ENCODE data around the gene RPS27L. TPM values are rescaled to one million over a fixed set of nuclear protein-coding genes. Genes with fewer than 3 reads are reported as not detected.

The RPS27L gene
- total RNA-seq, 4 donors from 2014 or later = 47.8 to 94.9 (median 51.5) TPM

DNA sequence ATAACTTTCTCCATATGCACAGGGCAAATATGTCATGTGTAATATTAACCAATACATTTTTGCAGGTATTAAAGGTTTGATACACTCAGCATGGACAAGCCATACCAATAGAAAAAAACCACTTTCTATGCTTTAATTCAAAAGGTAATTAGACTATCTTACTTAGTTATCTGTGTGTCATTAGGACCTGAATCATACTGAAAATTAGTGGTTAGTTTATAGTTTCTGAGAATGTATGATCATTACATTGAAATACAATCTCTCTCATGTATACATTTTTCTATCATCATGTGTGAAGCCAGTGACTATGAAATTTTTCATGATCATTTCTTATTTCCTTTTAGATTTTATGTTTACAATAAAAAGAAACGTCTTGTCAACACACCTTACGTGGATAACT is 16.3 kb downstream of the RPS27L start:
- Histone ChIP-seq H3K36me3 (peaks cover 6% of the 10 kb centered on the region), H3K27me3 (no peaks in the 10 kb centered on the region), H3K4me1 (peaks cover 2% of the 10 kb centered on the region), H3K27ac (no peak overlapping the region), H3K9me3 (no peaks in the 10 kb centered on the region), H3K4me3 (no peak overlapping the region)
- no peak for DNase-seq (ENCODE audit: low spot score in 2 of 2)
- 93% methylated on average over 2 of the region's 2 CpGs for WGBS
- TF ChIP-seq POLR2A (IDR thresholded peaks at IDR 0.05) (no peak), CTCF (IDR thresholded peaks at IDR 0.05) (no peak), POLR2AphosphoS5 (IDR thresholded peaks at IDR 0.05) (no peak), EP300 (IDR thresholded peaks at IDR 0.05) (no peak)

GRCh38 chr15:63136742-63137141 is 20.5 kb downstream of the RPS27L start:
- Histone ChIP-seq H3K27ac (no peak overlapping the region), H3K36me3 (peaks cover under 1% of the 10 kb centered on the region), H3K27me3 (no peaks in the 10 kb centered on the region), H3K4me1 (peaks cover 18% of the 10 kb centered on the region), H3K4me3 (no peak overlapping the region), H3K9me3 (no peaks in the 10 kb centered on the region)
- WGBS = 70% methylated on average over 2 of the region's 2 CpGs
- DNase-seq (ENCODE audit: low spot score in 2 of 2) = no peak
- TF ChIP-seq POLR2AphosphoS5 (IDR thresholded peaks at IDR 0.05) (no peak), CTCF (IDR thresholded peaks at IDR 0.05) (no peak), POLR2A (IDR thresholded peaks at IDR 0.05) (no peak), EP300 (IDR thresholded peaks at IDR 0.05) (no peak)

DNA sequence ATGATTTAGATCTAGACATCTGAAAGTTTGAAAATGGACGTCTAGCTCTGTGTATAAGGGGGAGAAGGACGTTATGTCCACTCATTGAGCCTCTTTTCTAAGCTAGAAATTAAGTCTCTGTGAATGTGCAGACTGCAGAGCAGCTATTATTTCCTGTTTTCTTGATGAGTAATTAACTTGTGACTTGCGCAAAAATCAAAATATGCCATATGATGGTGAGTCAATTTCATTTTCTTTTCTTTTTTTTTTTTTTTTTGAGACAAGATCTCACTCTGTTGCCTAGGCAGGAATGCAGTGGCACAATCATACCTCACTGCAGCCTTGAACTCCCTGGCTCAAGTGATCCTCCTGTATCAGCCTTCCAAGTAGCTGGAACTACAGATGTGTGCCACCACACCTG is 21.5 kb downstream of the RPS27L start:
- TF ChIP-seq POLR2A (IDR thresholded peaks at IDR 0.05) (no peak), POLR2AphosphoS5 (IDR thresholded peaks at IDR 0.05) (no peak), CTCF (IDR thresholded peaks at IDR 0.05) (no peak), EP300 (IDR thresholded peaks at IDR 0.05) (no peak)
- H3K27me3 ChIP-seq = no peaks in the 10 kb centered on the region
- H3K4me3 ChIP-seq = no peak overlapping the region
- 36% methylated on average over 3 of the region's 3 CpGs for WGBS
- no peak for DNase-seq (ENCODE audit: low spot score in 2 of 2)
- no peaks in the 10 kb centered on the region for H3K9me3 ChIP-seq
- H3K27ac ChIP-seq = peak overlapping the region; percentile 63
- H3K36me3 ChIP-seq = peaks cover 9% of the 10 kb centered on the region
- H3K4me1 ChIP-seq = peaks cover 18% of the 10 kb centered on the region

DNA sequence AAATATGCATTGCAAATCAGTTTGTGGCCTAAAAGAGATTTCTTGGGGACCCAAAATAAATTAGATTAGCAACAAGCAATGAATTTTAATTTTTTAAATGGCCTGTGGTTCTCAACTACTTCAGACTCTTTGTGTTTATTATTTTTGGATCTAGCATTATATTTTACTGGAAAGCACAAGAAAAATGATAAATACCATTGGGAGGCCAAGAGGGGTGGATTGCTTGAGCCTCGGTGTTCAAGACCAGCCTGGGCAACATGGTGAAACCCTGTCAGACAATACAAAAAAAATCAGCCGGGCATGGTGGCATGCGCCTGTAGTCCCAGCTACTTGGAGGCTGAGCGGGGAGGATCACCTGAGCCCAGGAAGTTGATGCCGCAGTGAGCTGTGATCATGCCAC is 22.0 kb downstream of the RPS27L start:
- Histone ChIP-seq H3K27ac (peak overlapping the region; percentile 63), H3K4me3 (no peak overlapping the region), H3K27me3 (no peaks in the 10 kb centered on the region), H3K9me3 (no peaks in the 10 kb centered on the region), H3K36me3 (peaks cover 15% of the 10 kb centered on the region), H3K4me1 (peaks cover 18% of the 10 kb centered on the region)
- no peak for DNase-seq (ENCODE audit: low spot score in 2 of 2)
- no peak for TF ChIP-seq EP300 (IDR thresholded peaks at IDR 0.05)
- no peak for TF ChIP-seq POLR2AphosphoS5 (IDR thresholded peaks at IDR 0.05)
- no peak for TF ChIP-seq CTCF (IDR thresholded peaks at IDR 0.05)
- no peak for TF ChIP-seq POLR2A (IDR thresholded peaks at IDR 0.05)
- WGBS = 90% methylated on average over 5 of the region's 5 CpGs

DNA sequence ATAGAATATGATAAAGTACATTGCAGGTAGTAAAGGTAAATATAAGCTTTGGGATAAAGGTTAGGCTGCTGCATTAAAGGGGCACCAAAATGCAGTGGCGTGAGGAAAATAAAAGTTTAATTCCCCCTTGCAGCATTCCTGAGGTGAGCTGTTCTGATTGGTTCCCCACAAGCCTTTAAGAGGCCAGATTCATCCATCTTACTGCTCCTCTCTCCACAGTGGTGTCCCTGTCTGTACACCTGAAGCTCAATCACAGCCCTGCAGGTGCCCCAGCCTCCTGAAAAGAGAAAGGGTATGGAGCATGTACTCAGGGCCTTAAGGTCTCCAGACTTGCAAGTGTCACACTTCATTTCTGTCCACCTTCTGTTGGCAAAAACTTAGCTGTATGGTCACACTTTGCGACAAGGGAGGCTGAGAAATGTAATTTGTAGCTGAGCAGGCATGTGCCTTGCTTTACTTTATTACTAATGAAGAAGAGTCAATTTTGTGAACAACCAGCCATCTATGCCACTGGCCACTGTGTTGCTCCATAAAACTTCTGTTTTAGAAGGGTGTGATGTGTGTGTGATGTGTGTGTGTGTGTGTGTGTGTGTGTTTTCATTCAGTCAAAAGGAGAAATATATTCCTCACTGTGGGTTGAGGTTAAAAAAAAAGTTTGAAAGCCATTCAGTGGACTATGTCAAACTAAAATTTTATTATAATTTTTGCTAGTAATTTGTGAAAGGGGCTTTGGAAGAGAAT is 22.9 kb downstream of the RPS27L start:
- no peak for DNase-seq (ENCODE audit: low spot score in 2 of 2)
- peak overlapping the region; percentile 63 for H3K27ac ChIP-seq
- no peak for TF ChIP-seq CTCF (IDR thresholded peaks at IDR 0.05)
- H3K36me3 ChIP-seq = peaks cover 21% of the 10 kb centered on the region
- no peaks in the 10 kb centered on the region for H3K9me3 ChIP-seq
- 92% methylated on average over 2 of the region's 2 CpGs for WGBS
- no peaks in the 10 kb centered on the region for H3K27me3 ChIP-seq
- H3K4me1 ChIP-seq = peaks cover 18% of the 10 kb centered on the region
- no peak overlapping the region for H3K4me3 ChIP-seq
